Measurements from ENCODE around the gene SMG7. TPM values are rescaled to one million over a fixed set of nuclear protein-coding genes. Genes with fewer than 3 reads are reported as not detected.

SMG7 gene
- total RNA-seq, 1 experiment from 2014 or later: 54.1 TPM

- peaks cover 6 to 13% of the 10 kb centered on the region in 2 experiments for H3K4me1 ChIP-seq (ENCODE audit: control insufficient read depth in 1 of 2, insufficient read depth in 2 of 2, low read length in 2 of 2)
- H3K27ac ChIP-seq (ENCODE audit: low read depth, low read length): no peak overlapping the region
- H3K9ac ChIP-seq (ENCODE audit: low read length): no peak overlapping the region
- RAD21 ChIA-PET (ENCODE audit: low non-redundant PET in 1 of 2, low total read pairs in 2 of 2, uncharacterized antibody in 2 of 2, unreplicated experiment in 2 of 2): no interaction called here
- no peak overlapping the region for H2AFZ ChIP-seq (ENCODE audit: low read depth, low read length, poor library complexity, severe bottlenecking)
- 0 out of 2 replicates have a peak, but pooled peaks cover 3% of the 10 kb centered on the region for H4K20me1 ChIP-seq (ENCODE audit: insufficient read depth)
- CTCF ChIA-PET: no interaction called here
- ATAC-seq (no peak), DNase-seq (ENCODE audit: low read depth, low spot score) (no peak)
- no peaks in the 10 kb centered on the region for H3K9me2 ChIP-seq (ENCODE audit: insufficient read depth)
- BruUV-seq (replicated peaks): no TSS peak
- intact Hi-C loops (cut with micrococcal nuclease): no loop called here
- no peak for TF ChIP-seq EGR1 (IDR thresholded peaks at IDR 0.05; ENCODE audit: low read depth)
- TF ChIP-seq JUND (IDR thresholded peaks at IDR 0.05): no peak
- no peak for TF ChIP-seq RAD21 (IDR thresholded peaks at IDR 0.05; ENCODE audit: low read depth)
- no peak for TF ChIP-seq CEBPB (IDR thresholded peaks at IDR 0.05; ENCODE audit: low read depth)
- no peak for TF ChIP-seq CBX3 (IDR thresholded peaks at IDR 0.05; ENCODE audit: low read depth)
- no peak for TF ChIP-seq ELF1 (IDR thresholded peaks at IDR 0.05; ENCODE audit: borderline replicate concordance, low read depth)
- TF ChIP-seq ZNF274 (IDR thresholded peaks at IDR 0.05; ENCODE audit: low read depth, low read length): no peak
- TF ChIP-seq ZFX (IDR thresholded peaks at IDR 0.05): no peak
- TF ChIP-seq EZH2 (IDR thresholded peaks at IDR 0.05): no peak
- no peak for TF ChIP-seq SIN3A (IDR thresholded peaks at IDR 0.05; ENCODE audit: low read depth)
- TF ChIP-seq SP1 (IDR thresholded peaks at IDR 0.05; ENCODE audit: low read depth): no peak
- no peak for TF ChIP-seq REST (IDR thresholded peaks at IDR 0.05; ENCODE audit: low read depth)
- TF ChIP-seq CTCF (IDR thresholded peaks at IDR 0.05 in 2 of 3, conservative IDR thresholded peaks at IDR 0.05 in 1 of 3; ENCODE audit: borderline replicate concordance in 1 of 3, insufficient read depth in 1 of 3, low read depth in 2 of 3, low read length in 2 of 3): no peak
- no peak for TF ChIP-seq TCF7L2 (IDR thresholded peaks at IDR 0.05; ENCODE audit: borderline replicate concordance, extremely low read depth, insufficient read depth, insufficient read length)
- TF ChIP-seq EZH2phosphoT487 (IDR thresholded peaks at IDR 0.05; ENCODE audit: borderline replicate concordance): no peak
- TF ChIP-seq POLR2A (IDR thresholded peaks at IDR 0.05; ENCODE audit: borderline replicate concordance, extremely low read depth, insufficient read depth, insufficient read length): no peak
- TF ChIP-seq POLR2AphosphoS5 (IDR thresholded peaks at IDR 0.05; ENCODE audit: low read depth, low read length): no peak
- no peak for TF ChIP-seq ZBTB33 (IDR thresholded peaks at IDR 0.05; ENCODE audit: extremely low read depth, insufficient replicate concordance, low read length)
- no peak for TF ChIP-seq ATF3 (IDR thresholded peaks at IDR 0.05)
- H3K27me3 ChIP-seq (ENCODE audit: insufficient read depth, low read length): no peaks in the 10 kb centered on the region
- peaks cover 10% of the 10 kb centered on the region; the same call in 1 of the 2 replicates for H3K79me2 ChIP-seq (ENCODE audit: insufficient read depth, low read length)
- peaks cover 13 to 16% of the 10 kb centered on the region in 2 experiments; a peak in 3 of 4 replicates for H3K36me3 ChIP-seq (ENCODE audit: control insufficient read depth in 1 of 2, insufficient read depth in 2 of 2, low read length in 2 of 2)
- POLR2A ChIA-PET: no interaction called here
- H3K4me3 ChIP-seq (replicated peaks in 1 of 2; ENCODE audit: low read depth in 1 of 2, low read length in 2 of 2): no peak overlapping the region
- H3K4me2 ChIP-seq (ENCODE audit: low read length): no peak overlapping the region
- no peaks in the 10 kb centered on the region for H3K9me3 ChIP-seq (ENCODE audit: control insufficient read depth in 1 of 2, insufficient read depth in 1 of 2, low read depth in 1 of 2, low read length in 2 of 2)
These were observed 45.1 kb downstream of the SMG7 start for GRCh38 chr1:183517401-183517800.
